ENCODE results near the gene ADCY2. TPM values are rescaled to one million over a fixed set of nuclear protein-coding genes. Genes with fewer than 3 reads are reported as not detected.

The ADCY2 gene
- total and polyA plus RNA-seq, 2 donors, result 0.42 to 1.0 TPM

- 96% methylated on average over 9 of the region's 9 CpGs for WGBS
- no peaks in the 10 kb centered on the region for H3K4me1 ChIP-seq (ENCODE audit: control insufficient read depth in 2 of 2, insufficient read depth in 2 of 2, low read length in 2 of 2)
- no peak overlapping the region for H3K27ac ChIP-seq (ENCODE audit: low read depth in 1 of 2, low read length in 1 of 2)
- no peaks in the 10 kb centered on the region for H3K27me3 ChIP-seq (ENCODE audit: control insufficient read depth in 2 of 2, insufficient read depth in 1 of 2, low read length in 1 of 2)
- DNase-seq (ENCODE audit: low read depth in 6 of 9, low spot score in 9 of 9), result no peak
- H3K9me3 ChIP-seq (ENCODE audit: control insufficient read depth in 2 of 2, insufficient read depth in 1 of 2, low read length in 1 of 2), result no peaks in the 10 kb centered on the region
- peaks cover 28 to 58% of the 10 kb centered on the region in 2 donors for H3K36me3 ChIP-seq (ENCODE audit: control insufficient read depth in 2 of 2, insufficient read depth in 2 of 2, low read length in 1 of 2)
- H3K4me3 ChIP-seq (ENCODE audit: low read length in 2 of 2), result no peak overlapping the region
Observed at GRCh38 chr5:7877851-7878250, 481.9 kb downstream of the ADCY2 start.

- Histone ChIP-seq H3K27me3 (ENCODE audit: control insufficient read depth in 2 of 2, insufficient read depth in 1 of 2, low read length in 1 of 2) (no peaks in the 10 kb centered on the region), H3K9me3 (ENCODE audit: control insufficient read depth in 2 of 2, insufficient read depth in 1 of 2, low read length in 1 of 2) (no peaks in the 10 kb centered on the region), H3K4me3 (ENCODE audit: low read length in 2 of 2) (no peak overlapping the region), H3K36me3 (ENCODE audit: control insufficient read depth in 2 of 2, insufficient read depth in 2 of 2, low read length in 1 of 2) (peaks cover 33 to 59% of the 10 kb centered on the region in 2 donors), H3K4me1 (ENCODE audit: control insufficient read depth in 2 of 2, insufficient read depth in 2 of 2, low read length in 2 of 2) (no peaks in the 10 kb centered on the region), H3K27ac (ENCODE audit: low read depth in 1 of 2, low read length in 1 of 2) (no peak overlapping the region)
- no peak for DNase-seq (ENCODE audit: low read depth in 6 of 9, low spot score in 9 of 9)
Observed at GRCh38 chr5:7878381-7878873, 482.5 kb downstream of the ADCY2 start.

Data from thymus (tissue), 11 donors.